Memory B cell (primary cell): Measurements from ENCODE around the gene VPS11.
"Not testable (repeated sequence)": the region's sequence is repeated elsewhere in the genome, so short reads cannot be mapped to it uniquely, and the experiment has no call there.

ENCODE experiments used
- ATAC-seq: fragments of 150-1000 bp; cut with Tn5 transposase; 2 replicates; pipeline ENCODE4 v1.10.0; 2021; ENCODE audit warnings: low read depth, mild to moderate bottlenecking, moderate library complexity
- DNase-seq, 2 donors: peaks; one replicate each; pipeline ENCODE4 v3.0.0; 2022; ENCODE audit warnings: low spot score in 2 of 2
- H3K27ac Mint-ChIP-seq: one replicate; pipeline ENCODE4 v1.8.0; 2022; ENCODE audit warnings: mild to moderate bottlenecking, moderate library complexity, mixed read lengths
- H3K27me3 Mint-ChIP-seq: one replicate; pipeline ENCODE4 v1.8.0; 2022; ENCODE audit warnings: mixed read lengths
- H3K36me3 Mint-ChIP-seq: one replicate; pipeline ENCODE4 v1.8.0; 2022; ENCODE audit warnings: mild to moderate bottlenecking, mixed read lengths
- H3K4me1 Mint-ChIP-seq: one replicate; pipeline ENCODE4 v1.8.0; 2022; ENCODE audit warnings: mixed read lengths
- H3K4me3 Mint-ChIP-seq: one replicate; pipeline ENCODE4 v1.8.0; 2022; ENCODE audit warnings: mild to moderate bottlenecking, moderate library complexity, mixed read lengths
- H3K9me3 Mint-ChIP-seq: one replicate; pipeline ENCODE4 v1.8.0; 2022; ENCODE audit warnings: mixed read lengths

Gene VPS11

DNA sequence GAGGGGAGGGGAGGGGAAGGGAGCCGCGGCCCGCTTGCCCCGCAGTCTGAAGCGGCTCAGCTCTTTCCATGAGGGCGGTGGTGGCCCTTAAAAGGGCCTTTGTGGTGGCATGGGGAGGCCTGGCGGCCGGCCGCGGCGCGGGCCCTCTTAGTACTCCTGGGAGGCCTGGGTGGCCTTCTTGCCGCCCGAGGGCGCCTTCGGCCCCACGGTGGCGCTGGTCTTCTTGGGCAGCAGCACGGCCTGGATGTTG is 27.1 kb downstream of the VPS11 start:
- Mint-ChIP-seq H3K27me3 (no peaks in the 10 kb centered on the region), H3K9me3 (no peaks in the 10 kb centered on the region), H3K27ac (peak overlapping the region; percentile 90), H3K4me1 (peaks cover 35% of the 10 kb centered on the region), H3K36me3 (peaks cover 16% of the 10 kb centered on the region), H3K4me3 (peak overlapping the region; percentile 94)
- DNase-seq (no peak), ATAC-seq (peak; percentile 38)

- Mint-ChIP-seq H3K27ac (peak overlapping the region; percentile 90), H3K36me3 (peaks cover 16% of the 10 kb centered on the region)
Measured at GRCh38 chr11:119095066-119095880, 27.7 kb downstream of the VPS11 start.

DNA sequence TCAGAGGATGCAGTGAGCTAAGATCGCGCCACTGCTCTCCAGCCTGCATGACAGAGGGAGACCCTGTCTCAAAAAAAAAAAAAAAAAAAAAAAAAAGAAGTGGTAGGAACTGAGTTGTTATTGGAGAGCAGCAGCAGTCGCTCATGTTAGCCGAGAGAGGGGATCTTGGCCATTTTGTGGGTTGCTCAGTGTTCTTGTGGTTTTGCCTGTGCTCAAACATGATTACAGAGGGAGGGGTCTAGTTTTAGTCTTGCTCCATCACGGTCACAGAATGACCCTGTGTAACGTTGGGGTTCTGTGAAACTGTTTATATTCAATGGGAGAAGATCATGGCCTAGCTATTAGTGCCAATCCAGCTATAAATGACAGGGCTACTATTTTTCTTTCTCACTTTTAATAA is 32.1 kb downstream of the VPS11 start:
- peaks cover 27% of the 10 kb centered on the region for H3K4me1 Mint-ChIP-seq
- no peaks in the 10 kb centered on the region for H3K9me3 Mint-ChIP-seq
- H3K27me3 Mint-ChIP-seq = no peaks in the 10 kb centered on the region
- H3K4me3 Mint-ChIP-seq = no peak overlapping the region
- no peak for ATAC-seq
- H3K27ac Mint-ChIP-seq = no peak overlapping the region
- DNase-seq = no peak
- H3K36me3 Mint-ChIP-seq = peaks cover 16% of the 10 kb centered on the region

More at GRCh38 chr11:119095066-119095880, 27.7 kb downstream of the VPS11 start:
- ATAC-seq (peak; percentile 84), DNase-seq (peak; percentile 99)
- peaks cover 34% of the 10 kb centered on the region for H3K4me1 Mint-ChIP-seq
- H3K27me3 Mint-ChIP-seq = no peaks in the 10 kb centered on the region
- H3K4me3 Mint-ChIP-seq = peak overlapping the region; percentile 94
- H3K9me3 Mint-ChIP-seq = no peaks in the 10 kb centered on the region

DNA sequence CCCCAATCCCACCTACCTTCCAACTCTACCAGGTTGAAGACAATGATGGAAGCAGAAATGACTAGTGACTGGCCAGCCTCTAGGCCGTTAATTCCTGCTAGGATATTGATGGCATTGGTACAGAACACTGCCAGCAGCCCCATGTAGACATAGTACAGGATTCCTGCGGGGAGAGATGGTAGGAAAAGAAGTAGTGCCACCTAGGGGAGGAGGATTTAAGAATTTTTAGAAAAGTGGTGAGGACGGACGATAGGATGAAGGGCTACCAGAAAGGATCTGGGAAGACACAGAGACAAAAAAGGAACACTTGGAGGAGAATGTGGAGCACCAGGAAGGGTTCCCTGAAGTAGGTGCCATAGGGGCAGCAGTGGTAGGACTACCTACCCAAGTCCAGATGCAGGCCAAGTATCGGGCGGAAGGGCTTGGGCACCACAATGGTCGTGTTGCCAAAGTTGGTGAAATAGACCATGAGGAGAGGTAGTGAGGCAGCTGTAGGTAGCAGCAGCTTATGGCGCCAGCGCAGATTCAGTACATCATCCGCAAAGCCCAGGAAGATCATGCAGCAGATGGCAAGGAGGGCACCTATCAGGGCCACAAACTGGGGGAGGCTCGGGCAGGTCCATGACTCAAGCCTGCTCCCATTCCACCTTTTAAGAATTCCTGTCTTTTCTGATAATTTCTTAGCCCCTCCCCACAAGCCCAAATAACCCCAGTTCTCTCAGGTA is 32.8 kb downstream of the VPS11 start:
- no peak for DNase-seq
- no peak for ATAC-seq
- Mint-ChIP-seq H3K4me1 (peaks cover 27% of the 10 kb centered on the region), H3K27me3 (no peaks in the 10 kb centered on the region), H3K9me3 (no peaks in the 10 kb centered on the region), H3K27ac (no peak overlapping the region), H3K36me3 (peaks cover 16% of the 10 kb centered on the region), H3K4me3 (peak overlapping the region; percentile 90)

DNA sequence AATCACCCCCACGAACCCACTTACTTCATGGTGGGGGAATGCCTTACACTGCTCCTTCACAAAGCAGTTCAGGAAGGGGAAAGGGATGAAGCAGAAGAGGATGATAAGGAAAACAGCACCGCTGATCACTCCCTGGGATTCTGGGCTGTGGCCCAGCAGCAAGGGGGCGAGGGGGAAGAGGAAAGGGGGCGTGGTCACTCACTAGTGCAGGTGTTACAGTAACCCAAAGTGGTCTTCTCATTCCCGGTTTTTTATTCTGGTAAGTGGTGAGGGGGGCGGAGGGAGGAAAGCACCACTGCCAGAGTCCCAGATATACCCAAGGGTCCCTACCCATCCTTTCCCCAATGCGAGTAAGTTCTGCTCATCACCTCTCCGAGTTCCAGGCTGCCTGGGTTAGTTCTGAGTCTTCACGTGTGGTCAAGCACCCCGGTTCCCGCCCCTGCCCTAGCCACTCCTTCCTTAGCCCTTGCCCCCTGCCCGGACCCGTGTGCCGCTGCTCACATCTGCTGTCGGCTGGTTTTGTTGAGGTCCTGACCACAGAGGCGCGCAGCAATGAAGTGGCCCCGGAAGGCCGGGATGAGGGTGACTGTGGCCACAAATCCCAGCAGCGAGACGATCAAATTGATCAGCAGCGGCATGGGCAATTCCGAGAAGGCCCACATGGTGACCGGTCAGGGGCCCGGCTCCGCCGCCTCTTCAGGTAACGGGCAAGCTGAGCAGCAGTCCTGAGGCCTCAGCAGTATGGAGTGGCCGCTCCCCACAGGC is 33.6 kb downstream of the VPS11 start:
- Mint-ChIP-seq H3K4me1 (peaks cover 25% of the 10 kb centered on the region), H3K4me3 (peak overlapping the region; percentile 90), H3K9me3 (no peaks in the 10 kb centered on the region), H3K27ac (peak overlapping the region; percentile 95), H3K36me3 (peaks cover 16% of the 10 kb centered on the region), H3K27me3 (no peaks in the 10 kb centered on the region)
- no peak for ATAC-seq
- no peak for DNase-seq

GRCh38 chr11:119101759-119102423 is 34.3 kb downstream of the VPS11 start, which contains the start of gene DPAGT1:
TSS of gene DPAGT1 (minus strand) at chr11:119101853. CDS start at chr11:119101655, 198 bp downstream.
- H3K4me1 Mint-ChIP-seq = peaks cover 25% of the 10 kb centered on the region

GRCh38 chr11:119103161-119103664 is 35.6 kb downstream of the VPS11 start:
- ATAC-seq, DNase-seq, H3K27me3 Mint-ChIP-seq, H3K36me3 Mint-ChIP-seq, H3K9me3 Mint-ChIP-seq: not testable (repeated sequence)
- Mint-ChIP-seq H3K4me1 (peaks cover 19% of the 10 kb centered on the region), H3K27ac (peak overlapping the region; percentile 95), H3K4me3 (peak overlapping the region; percentile 90)

More at GRCh38 chr11:119101759-119102423, 34.3 kb downstream of the VPS11 start, which contains the start of gene DPAGT1:
- peak; percentile 85 for ATAC-seq
- Mint-ChIP-seq H3K9me3 (no peaks in the 10 kb centered on the region), H3K27ac (peak within 1 kb of the TSS; percentile 95), H3K36me3 (peaks cover 12% of the 10 kb centered on the region), H3K27me3 (no peaks in the 10 kb centered on the region), H3K4me3 (peak within 1 kb of the TSS; percentile 90)
- peak; percentile 73 to 75 for DNase-seq

DNA sequence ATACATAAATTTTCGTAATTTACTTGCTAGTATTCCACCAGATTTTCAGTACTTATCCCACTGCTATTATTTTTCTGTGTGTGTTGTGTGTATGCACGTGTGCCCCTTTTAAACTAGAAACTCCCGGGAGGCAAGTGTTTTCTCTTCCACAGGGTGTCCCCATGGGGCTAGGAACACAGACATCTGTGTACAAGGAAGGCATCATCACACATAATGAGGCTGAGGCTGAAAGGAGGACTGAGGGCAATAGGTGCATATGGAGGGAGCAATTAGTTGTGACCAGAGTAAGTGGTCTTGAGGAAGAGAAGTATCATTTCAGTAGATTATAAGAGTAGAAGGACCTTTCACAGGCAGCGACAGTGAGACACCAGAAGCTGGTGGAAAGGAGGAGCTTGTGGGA is 36.2 kb downstream of the VPS11 start:
- H3K27ac Mint-ChIP-seq = no peak overlapping the region
- peaks cover 24% of the 10 kb centered on the region for H3K4me1 Mint-ChIP-seq
- DNase-seq (no peak), ATAC-seq (no peak)
- peaks cover 2% of the 10 kb centered on the region for H3K36me3 Mint-ChIP-seq
- H3K27me3 Mint-ChIP-seq = no peaks in the 10 kb centered on the region
- H3K4me3 Mint-ChIP-seq = no peak overlapping the region
- H3K9me3 Mint-ChIP-seq = no peaks in the 10 kb centered on the region

DNA sequence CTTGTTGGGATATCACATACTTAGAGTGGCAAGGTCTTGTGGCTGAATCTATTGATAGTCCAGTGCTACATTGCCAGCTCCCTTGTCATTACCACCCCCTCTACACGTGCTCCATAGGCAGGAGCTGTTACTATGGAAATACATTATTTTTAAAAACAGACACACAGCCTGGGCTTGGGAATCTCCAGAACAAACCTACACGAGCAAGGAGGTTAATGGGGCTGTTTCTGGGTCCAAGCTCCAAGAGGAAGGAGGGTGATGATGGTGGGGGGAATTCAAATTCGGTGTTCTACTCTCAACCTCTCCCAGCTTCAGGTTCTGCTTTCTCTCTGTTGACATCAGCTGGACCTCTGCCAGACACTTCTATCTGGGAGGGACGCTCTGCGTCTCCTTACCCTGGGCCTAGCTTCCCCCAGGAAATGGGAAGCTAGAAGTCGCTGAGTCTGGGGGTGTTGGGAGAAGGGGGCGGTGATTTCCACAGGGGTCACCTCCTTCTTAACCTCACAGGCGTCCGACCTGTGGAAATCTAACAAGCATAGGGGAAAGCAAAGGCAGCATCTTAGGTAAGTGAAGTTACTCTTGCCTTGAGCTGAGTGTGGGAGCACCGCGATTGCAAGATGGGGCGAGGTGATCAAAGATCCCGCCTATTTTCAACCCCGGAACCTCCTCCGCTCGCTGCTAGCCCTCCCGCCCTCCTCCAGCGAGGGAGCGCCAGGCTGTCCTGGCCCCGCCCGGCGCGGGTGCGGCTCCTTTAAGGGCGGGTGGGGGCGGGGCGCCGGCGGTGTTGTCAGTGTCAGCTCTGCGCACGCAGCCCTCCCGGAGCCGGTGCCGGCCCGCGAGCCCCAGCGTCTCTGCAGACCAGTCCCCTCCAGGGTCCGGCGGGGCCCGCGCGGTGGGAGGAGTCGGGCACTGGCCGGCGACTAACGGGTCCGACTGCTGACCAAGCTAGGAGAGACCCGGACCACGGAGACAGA is 39.2 kb downstream of the VPS11 start, which contains the start of gene C2CD2L:
C2CD2L (plus strand) TSS at position 781 of the 974 bp plus-strand sequence. CDS start 398 bp downstream, outside the sequence.
- Mint-ChIP-seq H3K9me3 (no peaks in the 10 kb centered on the region), H3K4me1 (peaks cover 24% of the 10 kb centered on the region), H3K4me3 (peak within 1 kb of the TSS; percentile 85), H3K27me3 (no peaks in the 10 kb centered on the region), H3K27ac (peak within 1 kb of the TSS; percentile 81), H3K36me3 (peaks cover 6% of the 10 kb centered on the region)
- DNase-seq (peak; percentile 69 to 77), ATAC-seq (peak; percentile 89)

GRCh38 chr11:119107538-119108145 is 40.0 kb downstream of the VPS11 start:
- Mint-ChIP-seq H3K4me3 (peak overlapping the region; percentile 85), H3K4me1 (peaks cover 24% of the 10 kb centered on the region), H3K27me3 (no peaks in the 10 kb centered on the region), H3K36me3 (peaks cover 7% of the 10 kb centered on the region), H3K27ac (peak overlapping the region; percentile 81), H3K9me3 (no peaks in the 10 kb centered on the region)
- no peak for DNase-seq
- ATAC-seq = peak; percentile 10

DNA sequence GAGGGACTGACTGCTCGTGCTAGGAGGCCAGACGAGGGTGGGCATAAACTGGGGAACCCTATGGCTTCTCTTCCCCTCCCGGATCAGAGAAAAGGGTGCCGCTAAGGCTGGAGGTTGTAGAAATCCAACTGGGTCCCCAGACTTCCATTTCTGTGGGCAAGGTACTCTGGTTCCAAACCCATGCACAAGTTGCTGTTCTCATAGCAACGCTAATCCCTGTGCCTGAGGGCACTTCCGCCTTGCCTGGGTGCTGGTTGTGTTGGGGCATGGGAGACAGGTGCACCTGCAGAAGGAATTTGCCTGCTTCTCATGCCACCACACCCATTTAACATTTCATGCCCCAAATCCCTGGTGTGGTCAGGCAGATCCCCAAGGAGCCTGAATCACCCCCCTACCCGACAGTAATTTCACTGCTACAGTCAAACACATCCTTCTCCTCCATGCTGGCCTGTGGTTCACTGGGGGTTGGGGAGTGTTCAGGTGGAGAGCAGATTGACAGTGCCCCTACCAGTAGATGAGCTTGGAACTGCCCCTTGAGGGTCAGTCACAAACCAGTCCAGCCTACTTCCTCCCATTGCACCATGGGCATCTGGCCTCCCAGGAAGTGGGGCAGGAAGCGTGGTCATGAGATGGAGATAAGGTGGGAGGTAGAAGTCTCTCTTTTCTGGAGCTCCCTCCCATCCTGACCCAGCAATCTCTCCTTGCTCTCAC is 40.7 kb downstream of the VPS11 start:
- Mint-ChIP-seq H3K27ac (peak overlapping the region; percentile 13), H3K4me1 (peaks cover 24% of the 10 kb centered on the region), H3K27me3 (no peaks in the 10 kb centered on the region), H3K9me3 (no peaks in the 10 kb centered on the region), H3K4me3 (peak overlapping the region; percentile 82), H3K36me3 (peaks cover 12% of the 10 kb centered on the region)
- DNase-seq (no peak), ATAC-seq (no peak)

DNA sequence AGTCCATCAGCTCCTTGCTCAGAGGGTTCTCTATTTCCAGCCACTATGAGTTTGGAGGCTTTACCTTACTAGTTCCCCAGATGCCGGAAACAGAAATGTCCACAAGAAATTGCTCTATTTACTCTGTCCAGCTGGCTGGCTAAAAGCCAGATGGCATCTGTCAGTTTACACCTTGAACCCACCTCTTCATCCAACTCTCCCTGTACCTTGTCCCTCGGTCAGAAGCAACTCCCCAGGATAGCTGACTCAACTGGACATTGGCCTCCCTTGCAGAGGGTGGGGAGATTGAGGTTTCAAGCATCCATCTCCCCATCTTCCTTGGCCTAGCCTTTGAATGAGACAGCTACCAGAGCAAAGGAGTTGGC is 41.2 kb downstream of the VPS11 start:
- peaks cover 24% of the 10 kb centered on the region for H3K4me1 Mint-ChIP-seq
- H3K27ac Mint-ChIP-seq = peak overlapping the region; percentile 55
- H3K36me3 Mint-ChIP-seq = peaks cover 13% of the 10 kb centered on the region

More for the DNA sequence above, 41.2 kb downstream of the VPS11 start:
- ATAC-seq (no peak), DNase-seq (no peak)
- H3K4me3 Mint-ChIP-seq = peak overlapping the region; percentile 82
- H3K9me3 Mint-ChIP-seq = no peaks in the 10 kb centered on the region
- no peaks in the 10 kb centered on the region for H3K27me3 Mint-ChIP-seq
